ENCODE measurements around the gene WBP1.
A peak's percentile ranks its signal among the peaks of the same experiment; 100 is the strongest.

The WBP1 gene

DNA sequence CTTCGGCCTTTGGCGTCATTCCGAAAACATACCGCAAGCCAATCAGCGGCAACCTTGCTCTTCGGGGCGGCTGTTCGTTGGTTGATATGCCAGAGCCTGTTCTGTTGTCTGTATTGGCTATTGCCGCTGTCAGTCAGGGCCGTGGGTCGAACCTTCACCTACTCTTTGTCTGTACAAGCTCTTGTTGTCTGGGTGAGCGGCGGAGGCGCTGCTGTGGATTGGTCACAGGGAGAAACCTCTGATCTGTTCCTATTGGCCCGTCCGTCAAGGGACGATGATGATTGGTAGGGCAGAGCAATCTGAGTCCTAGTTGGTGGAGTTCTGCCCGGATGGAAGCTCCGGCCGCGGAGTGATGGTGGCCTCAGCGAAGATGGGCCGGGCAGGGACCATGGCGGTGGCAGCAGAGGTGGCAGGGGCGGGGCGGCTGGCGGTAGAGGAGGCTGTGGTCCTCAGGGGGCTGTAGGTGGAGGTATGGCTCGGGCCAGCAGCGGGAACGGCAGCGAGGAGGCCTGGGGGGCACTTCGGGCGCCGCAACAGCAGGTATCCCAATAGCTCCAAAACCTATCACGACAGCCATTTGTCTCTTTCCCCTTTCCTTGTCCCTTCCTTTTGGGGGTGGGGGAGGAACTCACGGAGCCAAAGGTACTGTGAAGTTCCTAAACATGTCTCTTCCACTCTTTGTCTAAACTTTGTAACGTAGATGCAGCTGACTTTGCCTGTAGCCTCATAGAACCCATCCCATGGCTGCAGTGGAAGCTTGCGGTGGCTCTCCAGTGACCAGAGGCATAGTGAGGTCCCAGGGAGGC, at the start of gene WBP1:
Gene WBP1 (plus strand): TSS at position 307 of the 806 bp plus-strand sequence. CDS start 165 bp downstream, at position 472.
- TF ChIP-seq ZFX (IDR thresholded peaks at IDR 0.05; ENCODE audit: borderline replicate concordance) (no peak), CTCF (IDR thresholded peaks at IDR 0.05) (no peak)
- H3K27ac ChIP-seq, result peak within 1 kb of the TSS; percentile 98

DNA sequence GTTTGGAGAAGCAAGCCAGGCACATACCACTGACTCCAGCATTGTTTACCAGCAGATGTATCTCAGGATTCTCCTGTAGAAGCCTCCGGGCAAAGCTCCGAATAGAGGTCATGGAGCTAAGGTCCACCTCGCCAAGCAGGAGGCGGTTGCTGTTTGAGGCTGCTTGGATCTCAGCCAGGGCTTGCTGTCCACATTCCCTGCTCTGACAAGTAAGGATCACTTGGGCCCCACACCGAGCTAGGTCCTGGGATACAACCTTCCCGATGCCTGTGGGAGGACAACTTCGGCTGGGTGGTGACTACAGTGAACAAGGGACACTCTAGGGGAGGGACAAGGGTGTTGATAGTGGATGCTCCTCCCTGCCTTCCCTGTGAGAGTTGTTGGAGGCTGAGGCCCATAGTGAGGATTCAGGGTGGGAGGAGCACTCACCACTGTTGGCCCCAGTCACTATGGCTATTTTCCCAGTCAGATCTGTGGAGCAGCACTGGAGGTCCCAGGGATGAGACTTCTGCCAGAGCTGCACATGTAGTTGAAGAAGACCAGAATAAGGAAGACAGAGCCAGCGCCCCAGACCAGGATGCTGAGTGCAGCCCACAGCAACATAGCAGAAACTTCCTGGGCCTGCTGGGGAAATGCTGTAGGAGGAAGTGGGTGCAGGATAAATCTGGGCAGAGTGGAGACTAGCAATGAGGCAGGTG, 45.1 kb upstream of the WBP1 start:
- TF ChIP-seq CTCF (IDR thresholded peaks at IDR 0.05), result no peak
- TF ChIP-seq ZFX (IDR thresholded peaks at IDR 0.05; ENCODE audit: borderline replicate concordance), result no peak
- H3K27ac ChIP-seq, result no peak overlapping the region

GRCh38 chr2:74414441-74414840, 43.8 kb upstream of the WBP1 start:
- H3K27ac ChIP-seq, result no peak overlapping the region
- TF ChIP-seq CTCF (IDR thresholded peaks at IDR 0.05) (no peak), ZFX (IDR thresholded peaks at IDR 0.05; ENCODE audit: borderline replicate concordance) (no peak)

DNA sequence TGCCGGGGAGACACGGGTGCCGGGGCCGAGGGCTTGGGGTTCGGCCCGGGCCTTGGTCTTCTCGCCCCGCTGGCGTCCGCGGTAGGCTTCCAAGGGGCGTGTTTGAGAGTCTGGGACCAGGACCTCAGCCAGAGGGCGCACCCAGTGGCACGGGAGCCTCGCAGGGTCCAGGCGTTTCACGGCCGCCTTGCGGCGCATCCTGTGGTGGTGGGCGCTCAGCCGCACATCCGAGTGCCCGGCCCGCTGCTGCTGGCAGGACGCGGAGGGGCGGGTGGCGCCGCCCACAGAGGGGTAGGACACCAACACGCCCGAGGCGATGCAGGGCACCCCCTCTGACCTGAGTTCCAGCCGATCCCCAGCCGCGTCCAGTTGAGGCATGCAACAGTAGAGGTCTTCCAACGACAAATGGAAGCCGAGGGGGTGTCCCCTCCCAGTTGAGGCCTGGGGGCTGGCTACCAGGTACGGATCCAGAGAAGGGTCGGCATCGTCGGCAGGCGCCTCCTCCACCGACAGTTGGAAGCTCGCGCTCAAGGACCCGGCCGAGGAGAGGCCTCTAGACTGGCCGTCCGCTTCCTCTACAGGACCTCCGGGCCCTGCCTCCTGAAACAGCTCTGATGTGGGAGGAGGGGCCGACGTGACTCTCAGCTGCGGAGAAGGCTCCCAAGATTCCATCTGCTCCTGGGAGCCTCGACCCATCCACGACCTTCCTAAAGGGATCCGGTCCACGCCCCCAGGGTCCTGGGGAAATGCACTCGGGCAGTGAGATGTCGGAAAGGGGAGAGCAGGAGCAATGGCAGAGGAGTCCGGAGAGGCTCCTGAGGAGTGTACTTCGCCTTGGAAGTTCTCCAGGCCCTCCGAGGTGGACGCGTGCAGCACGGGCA, 43.1 kb upstream of the WBP1 start:
- TF ChIP-seq CTCF (IDR thresholded peaks at IDR 0.05), result no peak
- no peak for TF ChIP-seq ZFX (IDR thresholded peaks at IDR 0.05; ENCODE audit: borderline replicate concordance)
- no peak overlapping the region for H3K27ac ChIP-seq

DNA sequence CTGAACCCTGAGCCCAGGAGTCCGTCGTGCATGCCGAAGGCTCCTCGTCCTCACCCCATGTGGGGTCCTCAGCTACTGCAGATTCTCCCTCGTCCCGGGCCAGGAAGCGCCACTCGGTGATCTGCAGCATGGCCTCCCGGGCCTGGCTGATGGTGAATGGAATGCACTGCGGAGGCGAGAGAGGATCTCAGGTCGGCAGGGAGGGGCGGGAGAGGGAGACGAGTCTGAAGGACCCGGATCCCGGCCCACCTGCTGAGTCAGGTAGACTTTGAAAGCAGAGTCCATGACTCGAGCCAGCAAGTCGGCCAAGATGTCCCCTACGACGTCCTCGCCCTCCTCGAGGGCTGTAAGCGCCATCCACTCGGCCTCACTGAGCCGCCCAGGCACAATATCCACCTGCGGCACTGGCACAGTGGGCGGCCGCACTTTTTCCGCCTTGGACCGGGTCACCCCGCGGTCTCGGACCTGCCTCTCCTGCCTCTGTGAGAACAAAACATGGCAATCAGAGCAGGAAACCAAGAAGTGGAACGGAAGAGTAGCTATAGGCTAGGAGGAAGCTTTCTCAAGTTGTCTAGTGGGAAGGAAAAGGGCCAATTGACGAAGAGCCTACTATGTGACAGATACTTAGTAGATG, 42.4 kb upstream of the WBP1 start:
- no peak overlapping the region for H3K27ac ChIP-seq
- TF ChIP-seq CTCF (IDR thresholded peaks at IDR 0.05), result no peak
- no peak for TF ChIP-seq ZFX (IDR thresholded peaks at IDR 0.05; ENCODE audit: borderline replicate concordance)

- TF ChIP-seq ZFX (IDR thresholded peaks at IDR 0.05; ENCODE audit: borderline replicate concordance) (no peak), CTCF (IDR thresholded peaks at IDR 0.05) (no peak)
Observed at GRCh38 chr2:74416778-74417177, 41.5 kb upstream of the WBP1 start.

More at GRCh38 chr2:74416778-74417177, 41.5 kb upstream of the WBP1 start:
- no peak overlapping the region for H3K27ac ChIP-seq

All from 22Rv1 (cell line).